Hepatocyte (in vitro differentiated cells): ENCODE data around the gene UNKL. TPM values are rescaled to one million over a fixed set of nuclear protein-coding genes. Genes with fewer than 3 reads are reported as not detected.

Source experiments
- DNase-seq: peaks from one replicate; pipeline ENCODE4 v3.0.0-alpha.2; 2016; ENCODE audit warnings: low spot score
- H2AFZ ChIP-seq: fragments of 200-600 bp; sonication (generic); 2 replicates; pipeline ENCODE4 v1.6.0; 2016; ENCODE audit warnings: antibody characterized with exemption, mild to moderate bottlenecking
- H3K27ac ChIP-seq: fragments of 200-600 bp; sonication (generic); 2 replicates; pipeline ENCODE4 v1.5.1; 2016; ENCODE audit warnings: mild to moderate bottlenecking
- H3K27me3 ChIP-seq: fragments of 200-600 bp; sonication (generic); 2 replicates; pipeline ENCODE4 v1.6.1; 2016
- H3K36me3 ChIP-seq: fragments of 200-600 bp; sonication (generic); replicated peaks from 2 replicates; pipeline ENCODE4 v1.5.1; 2016; ENCODE audit warnings: low read depth; ENCODE audit not compliant: insufficient read depth
- H3K4me1 ChIP-seq: fragments of 200-600 bp; sonication (generic); 2 replicates; pipeline ENCODE4 v1.5.1; 2016; ENCODE audit warnings: mild to moderate bottlenecking, moderate library complexity; ENCODE audit not compliant: insufficient read depth
- H3K4me2 ChIP-seq: fragments of 200-600 bp; sonication (generic); 2 replicates; pipeline ENCODE4 v1.6.0; 2016
- H3K4me3 ChIP-seq: fragments of 200-600 bp; sonication (generic); 2 replicates; pipeline ENCODE4 v1.5.1; 2016; ENCODE audit warnings: mild to moderate bottlenecking
- H3K79me2 ChIP-seq: fragments of 200-600 bp; sonication (generic); 2 replicates; pipeline ENCODE4 v1.6.0; 2017; ENCODE audit warnings: mild to moderate bottlenecking
- H3K9me2 ChIP-seq: fragments of 200-600 bp; sonication (generic); replicated peaks from 2 replicates; pipeline ENCODE4 v1.6.0; 2017; ENCODE audit warnings: mild to moderate bottlenecking; ENCODE audit not compliant: insufficient read depth
- H3K9me3 ChIP-seq: fragments of 200-600 bp; sonication (generic); 2 replicates; pipeline ENCODE4 v1.5.1; 2016; ENCODE audit warnings: low read depth, mild to moderate bottlenecking
- H4K20me1 ChIP-seq: fragments of 200-600 bp; sonication (generic); 2 replicates; pipeline ENCODE4 v1.6.0; 2016; ENCODE audit warnings: mild to moderate bottlenecking; ENCODE audit not compliant: insufficient read depth, poor library complexity, severe bottlenecking
- CTCF ChIP-seq: fragments of 200-600 bp; sonication (generic); IDR thresholded peaks from 2 replicates; pipeline ENCODE4 v1.5.1; 2016; ENCODE audit warnings: antibody characterized with exemption, mild to moderate bottlenecking; ENCODE audit not compliant: poor library complexity
- EZH2 ChIP-seq: fragments of 200-600 bp; sonication (generic); IDR thresholded peaks from 2 replicates; pipeline ENCODE4 v1.6.1; 2016; ENCODE audit warnings: antibody characterized with exemption, mild to moderate bottlenecking, borderline replicate concordance
- EZH2phosphoT487 ChIP-seq: fragments of 200-600 bp; sonication (generic); IDR thresholded peaks from one replicate; pipeline ENCODE4 v1.6.1; 2018; ENCODE audit warnings: antibody characterized with exemption, mild to moderate bottlenecking, low read depth, moderate library complexity; ENCODE audit not compliant: unreplicated experiment, severe bottlenecking
- WGBS: methylation state at CpG from one replicate; pipeline ENCODE4 v1.1.6; 2016; ENCODE audit warnings: low lambda C conversion rate; ENCODE audit errors: missing lambda C conversion rate; 5-methylcytosine and 5-hydroxymethylcytosine counted together
- polyA plus RNA-seq: library from polyadenylated mRNA; unstranded; fragments of >200 nt; fragmentation: Nextera tagmentation; extraction: Ambion mirVana; gene quantifications from 2 replicates; pipeline ENCODE4 v1.2.1, GENCODE V29; 2016
- total RNA-seq: library from RNA; depleted of rRNA; stranded (reverse); fragments of >200 nt; gene quantifications from 2 replicates; pipeline ENCODE4 v1.2.3, GENCODE V29; 2014

Gene UNKL
- total and polyA plus RNA-seq, 2 experiments from 2014 or later: 8.5 to 10.3 TPM

- H2AFZ ChIP-seq: no peak overlapping the region
- H3K9me3 ChIP-seq: no peaks in the 10 kb centered on the region
- no peaks in the 10 kb centered on the region for H3K4me1 ChIP-seq
- no peak for DNase-seq
- WGBS: 96% methylated on average over 21 of the region's 21 CpGs
- H3K79me2 ChIP-seq: no peaks in the 10 kb centered on the region
- TF ChIP-seq EZH2phosphoT487 (no peak), EZH2 (no peak), CTCF (no peak)
- H3K27ac ChIP-seq: no peak overlapping the region
- no peaks in the 10 kb centered on the region for H3K27me3 ChIP-seq
- H3K4me2 ChIP-seq: no peak overlapping the region
- no peaks in the 10 kb centered on the region for H3K9me2 ChIP-seq
- no peaks in the 10 kb centered on the region for H3K36me3 ChIP-seq
- no peaks in the 10 kb centered on the region for H4K20me1 ChIP-seq
- H3K4me3 ChIP-seq: no peak overlapping the region
These were observed 20.8 kb downstream of the UNKL start for GRCh38 chr16:1393613-1394176.

- Histone ChIP-seq H3K79me2 (no peaks in the 10 kb centered on the region), H3K9me3 (no peaks in the 10 kb centered on the region), H3K36me3 (no peaks in the 10 kb centered on the region), H3K27me3 (no peaks in the 10 kb centered on the region), H3K9me2 (no peaks in the 10 kb centered on the region), H3K27ac (no peak overlapping the region), H4K20me1 (no peaks in the 10 kb centered on the region), H3K4me1 (no peaks in the 10 kb centered on the region), H3K4me2 (no peak overlapping the region), H3K4me3 (no peak overlapping the region), H2AFZ (no peak overlapping the region)
- DNase-seq: no peak
- no peak for TF ChIP-seq CTCF
- no peak for TF ChIP-seq EZH2
- 97% methylated on average over 17 of the region's 17 CpGs for WGBS
These were observed 21.7 kb downstream of the UNKL start for GRCh38 chr16:1392826-1393225.

GRCh38 chr16:1390239-1390779 is 24.2 kb downstream of the UNKL start:
- Histone ChIP-seq H3K4me2 (no peak overlapping the region), H3K9me3 (no peaks in the 10 kb centered on the region), H3K36me3 (no peaks in the 10 kb centered on the region), H3K9me2 (no peaks in the 10 kb centered on the region), H2AFZ (no peak overlapping the region), H3K4me3 (no peak overlapping the region), H3K27ac (no peak overlapping the region), H4K20me1 (no peaks in the 10 kb centered on the region), H3K27me3 (no peaks in the 10 kb centered on the region), H3K4me1 (no peaks in the 10 kb centered on the region), H3K79me2 (no peaks in the 10 kb centered on the region)
- WGBS: 96% methylated on average over 27 of the region's 28 CpGs
- DNase-seq: no peak
- TF ChIP-seq EZH2phosphoT487: no peak
- no peak for TF ChIP-seq CTCF
- no peak for TF ChIP-seq EZH2

- Histone ChIP-seq H3K36me3 (no peaks in the 10 kb centered on the region), H3K4me1 (no peaks in the 10 kb centered on the region)
- over 99% methylated on average over 7 of the region's 7 CpGs for whole genome bisulfite sequencing
These were observed 24.7 kb downstream of the UNKL start for GRCh38 chr16:1389762-1390161.

More at GRCh38 chr16:1389762-1390161, 24.7 kb downstream of the UNKL start:
- no peak overlapping the region for H2AFZ ChIP-seq
- H3K9me3 ChIP-seq: no peaks in the 10 kb centered on the region
- no peak overlapping the region for H3K27ac ChIP-seq
- H3K79me2 ChIP-seq: no peaks in the 10 kb centered on the region
- no peaks in the 10 kb centered on the region for H3K27me3 ChIP-seq
- no peaks in the 10 kb centered on the region for H3K9me2 ChIP-seq
- no peak for DNase-seq
- no peak overlapping the region for H3K4me3 ChIP-seq
- no peak for TF ChIP-seq CTCF
- TF ChIP-seq EZH2: no peak
- no peak for TF ChIP-seq EZH2phosphoT487
- H4K20me1 ChIP-seq: no peaks in the 10 kb centered on the region
- no peak overlapping the region for H3K4me2 ChIP-seq
